Measurements from ENCODE around the gene TMEM212. TPM values are rescaled to one million over a fixed set of nuclear protein-coding genes. Genes with fewer than 3 reads are reported as not detected.
A peak's percentile ranks its signal among the peaks of the same experiment; 100 is the strongest.

Gene TMEM212
- total RNA-seq, 1 donor from 2014 or later = not detected

DNA sequence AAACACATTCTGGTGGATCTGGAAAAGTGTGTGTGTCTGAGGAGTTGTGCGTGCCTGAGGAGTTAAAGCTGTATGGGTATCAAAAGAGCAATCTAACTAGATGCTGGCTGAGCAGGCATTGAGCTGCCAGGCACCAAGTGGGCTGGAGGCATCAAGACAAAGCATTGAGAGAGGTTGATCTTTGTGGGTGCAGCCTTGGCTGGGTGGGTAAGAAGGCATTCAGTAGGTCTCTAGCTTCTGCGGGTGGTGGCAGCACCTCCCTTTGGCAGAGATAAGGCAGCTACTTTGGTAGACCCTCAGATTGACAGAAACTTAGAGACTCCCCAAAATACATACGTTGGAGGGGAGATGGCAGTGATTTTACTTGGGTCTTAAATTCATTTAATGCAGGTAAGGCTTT lies 15.8 kb upstream of the TMEM212 start:
- Histone ChIP-seq H3K4me1 (peaks cover 0 to 9% of the 10 kb centered on the region in 2 donors), H3K27me3 (no peaks in the 10 kb centered on the region), H3K27ac (no peak overlapping the region), H3K4me3 (no peak overlapping the region), H3K9me3 (no peaks in the 10 kb centered on the region), H3K36me3 (no peaks in the 10 kb centered on the region)
- intact Hi-C loops (cut with DNase I) = no loop called here
- DNase-seq (ENCODE audit: low spot score in 2 of 2) = no peak
- TF ChIP-seq, protein P1, sequence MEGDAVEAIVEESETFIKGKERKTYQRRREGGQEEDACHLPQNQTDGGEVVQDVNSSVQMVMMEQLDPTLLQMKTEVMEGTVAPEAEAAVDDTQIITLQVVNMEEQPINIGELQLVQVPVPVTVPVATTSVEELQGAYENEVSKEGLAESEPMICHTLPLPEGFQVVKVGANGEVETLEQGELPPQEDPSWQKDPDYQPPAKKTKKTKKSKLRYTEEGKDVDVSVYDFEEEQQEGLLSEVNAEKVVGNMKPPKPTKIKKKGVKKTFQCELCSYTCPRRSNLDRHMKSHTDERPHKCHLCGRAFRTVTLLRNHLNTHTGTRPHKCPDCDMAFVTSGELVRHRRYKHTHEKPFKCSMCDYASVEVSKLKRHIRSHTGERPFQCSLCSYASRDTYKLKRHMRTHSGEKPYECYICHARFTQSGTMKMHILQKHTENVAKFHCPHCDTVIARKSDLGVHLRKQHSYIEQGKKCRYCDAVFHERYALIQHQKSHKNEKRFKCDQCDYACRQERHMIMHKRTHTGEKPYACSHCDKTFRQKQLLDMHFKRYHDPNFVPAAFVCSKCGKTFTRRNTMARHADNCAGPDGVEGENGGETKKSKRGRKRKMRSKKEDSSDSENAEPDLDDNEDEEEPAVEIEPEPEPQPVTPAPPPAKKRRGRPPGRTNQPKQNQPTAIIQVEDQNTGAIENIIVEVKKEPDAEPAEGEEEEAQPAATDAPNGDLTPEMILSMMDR (IDR thresholded peaks at IDR 0.05) = no peak

DNA sequence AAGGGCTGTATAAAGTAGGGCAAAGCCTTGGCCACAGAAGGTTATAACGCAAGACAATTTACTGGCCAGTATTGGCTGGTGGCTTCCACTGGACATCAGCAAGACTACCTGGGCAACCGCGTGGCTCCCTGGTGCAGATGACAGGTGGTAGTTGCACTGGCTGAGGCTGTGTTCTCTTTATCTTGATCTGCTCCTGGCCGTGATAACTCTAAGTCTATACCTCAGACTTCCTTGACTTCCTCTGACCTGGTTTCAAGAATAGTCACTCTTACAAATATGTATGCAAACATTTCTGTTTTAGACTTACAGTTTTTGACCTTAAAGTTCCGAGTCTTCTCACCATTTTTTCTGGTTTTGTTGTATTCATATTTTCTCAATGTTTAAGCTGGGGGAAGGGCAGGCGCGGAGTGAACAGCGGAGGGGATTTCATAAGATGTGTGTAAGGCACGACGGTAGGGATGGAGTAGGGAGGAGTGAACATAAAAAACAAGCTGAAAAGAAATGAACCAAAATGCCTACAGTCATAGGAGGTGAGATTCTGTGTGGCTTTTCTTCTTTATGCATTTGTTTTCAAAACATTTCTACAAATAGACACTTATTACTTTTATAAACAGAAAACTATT lies 15.2 kb upstream of the TMEM212 start:
- peaks cover 0 to 9% of the 10 kb centered on the region in 2 donors for H3K4me1 ChIP-seq
- H3K9me3 ChIP-seq = no peaks in the 10 kb centered on the region
- TF ChIP-seq, protein P1 (IDR thresholded peaks at IDR 0.05) = no peak
- H3K36me3 ChIP-seq = no peaks in the 10 kb centered on the region
- no peak overlapping the region for H3K4me3 ChIP-seq
- intact Hi-C loops (cut with DNase I) = no loop called here
- no peak overlapping the region for H3K27ac ChIP-seq
- no peaks in the 10 kb centered on the region for H3K27me3 ChIP-seq
- DNase-seq (ENCODE audit: low spot score in 2 of 2) = no peak

DNA sequence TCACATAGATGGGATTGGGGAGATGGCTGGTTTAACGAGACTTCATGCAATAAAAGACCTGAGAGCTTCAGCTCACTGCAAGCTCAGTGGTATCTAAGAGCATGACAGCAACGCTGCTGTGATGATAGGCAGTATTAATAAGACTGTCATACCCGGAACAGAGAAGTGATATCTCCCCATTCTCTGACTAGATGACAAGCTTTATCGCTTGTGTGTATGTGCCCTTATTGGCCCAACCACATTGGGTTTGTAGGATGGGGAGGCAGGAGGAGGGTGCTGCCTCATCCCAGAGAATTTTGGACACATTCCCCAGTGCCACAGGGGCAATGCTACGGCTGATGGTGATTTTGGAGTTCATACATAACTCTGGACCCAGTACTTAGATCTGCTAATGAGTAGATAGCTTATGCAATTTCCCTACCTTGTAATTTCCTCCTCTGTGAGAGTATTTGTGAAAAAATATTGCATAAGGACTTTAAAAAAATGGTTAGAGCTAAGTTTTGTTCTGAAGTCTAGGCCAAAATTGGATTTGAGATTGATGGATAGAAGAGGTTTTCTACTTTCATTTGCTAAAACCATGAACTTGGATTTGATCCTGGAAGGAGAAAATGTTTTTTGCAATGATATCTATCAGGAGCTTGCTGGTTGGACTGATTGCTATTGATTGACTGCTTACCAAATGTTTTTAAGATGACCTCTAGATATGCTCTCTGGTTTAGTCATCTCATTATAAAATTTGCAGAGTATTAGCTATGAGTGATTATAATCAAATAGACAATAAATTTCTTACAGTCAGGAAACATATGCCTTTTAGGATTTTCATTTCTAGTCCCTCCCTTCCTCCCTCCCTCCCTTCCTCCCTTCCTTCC lies 14.0 kb upstream of the TMEM212 start:
- peaks cover 0 to 9% of the 10 kb centered on the region in 2 donors for H3K4me1 ChIP-seq
- H3K9me3 ChIP-seq = no peaks in the 10 kb centered on the region
- H3K27ac ChIP-seq = peak overlapping the region in 1 of 2 donors; percentile 18
- DNase-seq (ENCODE audit: low spot score in 2 of 2) = no peak
- TF ChIP-seq, protein P1 (IDR thresholded peaks at IDR 0.05) = no peak
- no peak overlapping the region for H3K4me3 ChIP-seq
- no peaks in the 10 kb centered on the region for H3K36me3 ChIP-seq
- intact Hi-C loops (cut with DNase I) = no loop called here
- H3K27me3 ChIP-seq = no peaks in the 10 kb centered on the region

DNA sequence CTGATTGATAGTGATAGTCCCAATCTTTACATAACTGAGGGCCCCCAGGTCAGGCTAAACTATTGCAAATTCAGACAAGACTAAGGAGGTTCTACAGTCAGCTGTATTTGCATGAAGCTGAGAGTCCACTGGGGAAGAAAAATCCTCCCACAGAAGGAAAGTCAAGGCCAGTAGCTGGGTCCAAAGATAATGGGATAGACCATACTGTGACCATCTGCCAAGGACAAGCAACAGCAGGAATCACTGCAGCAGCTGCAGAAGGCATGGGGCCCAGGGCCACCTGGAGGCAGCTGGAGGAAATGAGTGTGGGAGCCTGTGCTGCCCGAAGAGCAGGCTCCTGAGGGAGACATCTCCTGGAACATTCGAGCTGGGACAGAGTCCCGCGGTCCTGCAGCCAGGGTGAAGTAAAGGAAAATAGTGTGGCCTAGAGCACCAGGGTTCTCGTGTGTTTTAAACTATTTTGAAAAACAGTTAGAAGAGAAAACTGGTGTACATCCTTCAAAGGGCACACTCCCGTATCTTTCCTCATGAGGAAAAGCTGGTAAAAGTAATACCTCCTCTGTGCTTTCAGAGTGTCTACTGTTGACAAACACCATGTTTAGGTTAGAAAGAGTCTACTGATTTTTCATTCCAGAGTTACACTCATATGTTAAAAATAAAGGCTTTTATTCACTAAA lies 13.2 kb upstream of the TMEM212 start:
- no peaks in the 10 kb centered on the region for H3K27me3 ChIP-seq
- no peaks in the 10 kb centered on the region for H3K9me3 ChIP-seq
- TF ChIP-seq, protein P1 (IDR thresholded peaks at IDR 0.05) = peak; percentile 43 to 66 (median 59)
- no peak overlapping the region for H3K4me3 ChIP-seq
- peak in 1 of 2 donors; percentile 75 for DNase-seq (ENCODE audit: low spot score in 2 of 2)
- H3K27ac ChIP-seq = peak overlapping the region in 1 of 2 donors; percentile 18
- H3K4me1 ChIP-seq = peaks cover 0 to 9% of the 10 kb centered on the region in 2 donors
- intact Hi-C loops (cut with DNase I) = loop anchor here (2.0 to 5.0 kb wide), 3 partner anchors 19 to 183 kb away; partner anchors contain the start of gene PLD1
- H3K36me3 ChIP-seq = no peaks in the 10 kb centered on the region

DNA sequence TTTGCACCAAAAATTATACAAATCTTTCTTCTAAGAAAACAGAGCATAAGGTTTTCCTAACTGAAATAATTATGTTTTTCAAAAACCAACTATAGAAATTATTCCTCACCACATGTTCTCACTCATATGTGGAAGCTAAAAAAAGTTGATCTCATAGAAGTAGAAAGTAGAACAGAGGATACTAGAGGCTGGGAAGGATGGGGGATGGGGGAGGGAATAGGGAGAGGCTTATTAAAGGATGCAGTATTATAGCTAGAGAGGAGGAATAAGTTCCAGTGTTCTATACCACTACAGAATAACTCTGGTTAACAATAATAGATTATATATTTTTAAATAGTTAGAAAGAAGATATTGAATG lies 12.7 kb upstream of the TMEM212 start:
- Histone ChIP-seq H3K27ac (no peak overlapping the region), H3K9me3 (no peaks in the 10 kb centered on the region), H3K4me1 (peaks cover 0 to 9% of the 10 kb centered on the region in 2 donors), H3K27me3 (no peaks in the 10 kb centered on the region), H3K4me3 (no peak overlapping the region), H3K36me3 (no peaks in the 10 kb centered on the region)
- no peak for DNase-seq (ENCODE audit: low spot score in 2 of 2)
- TF ChIP-seq, protein P1 (IDR thresholded peaks at IDR 0.05) = no peak
- intact Hi-C loops (cut with DNase I) = loop anchor here (2.0 to 5.0 kb wide), 3 partner anchors 20 to 183 kb away; partner anchors contain the start of gene PLD1

Data from ascending aorta (tissue), 2 donors.